GM12875 (cell line): ENCODE results near the gene CCDC15.

Source experiments
- H3K4me3 ChIP-seq: one replicate; pipeline ENCODE4 v1.5.1; 2011; ENCODE audit warnings: low read depth, low read length, control low read depth
- TF ChIP-seq, protein P1 (sequence below): IDR thresholded peaks from 2 replicates; pipeline ENCODE4 v1.5.1; 2011; ENCODE audit warnings: low read depth, mild to moderate bottlenecking, control low read depth, inconsistent platforms, low read length, moderate library complexity, borderline replicate concordance; ENCODE audit not compliant: insufficient read depth

CCDC15 gene, protein sequence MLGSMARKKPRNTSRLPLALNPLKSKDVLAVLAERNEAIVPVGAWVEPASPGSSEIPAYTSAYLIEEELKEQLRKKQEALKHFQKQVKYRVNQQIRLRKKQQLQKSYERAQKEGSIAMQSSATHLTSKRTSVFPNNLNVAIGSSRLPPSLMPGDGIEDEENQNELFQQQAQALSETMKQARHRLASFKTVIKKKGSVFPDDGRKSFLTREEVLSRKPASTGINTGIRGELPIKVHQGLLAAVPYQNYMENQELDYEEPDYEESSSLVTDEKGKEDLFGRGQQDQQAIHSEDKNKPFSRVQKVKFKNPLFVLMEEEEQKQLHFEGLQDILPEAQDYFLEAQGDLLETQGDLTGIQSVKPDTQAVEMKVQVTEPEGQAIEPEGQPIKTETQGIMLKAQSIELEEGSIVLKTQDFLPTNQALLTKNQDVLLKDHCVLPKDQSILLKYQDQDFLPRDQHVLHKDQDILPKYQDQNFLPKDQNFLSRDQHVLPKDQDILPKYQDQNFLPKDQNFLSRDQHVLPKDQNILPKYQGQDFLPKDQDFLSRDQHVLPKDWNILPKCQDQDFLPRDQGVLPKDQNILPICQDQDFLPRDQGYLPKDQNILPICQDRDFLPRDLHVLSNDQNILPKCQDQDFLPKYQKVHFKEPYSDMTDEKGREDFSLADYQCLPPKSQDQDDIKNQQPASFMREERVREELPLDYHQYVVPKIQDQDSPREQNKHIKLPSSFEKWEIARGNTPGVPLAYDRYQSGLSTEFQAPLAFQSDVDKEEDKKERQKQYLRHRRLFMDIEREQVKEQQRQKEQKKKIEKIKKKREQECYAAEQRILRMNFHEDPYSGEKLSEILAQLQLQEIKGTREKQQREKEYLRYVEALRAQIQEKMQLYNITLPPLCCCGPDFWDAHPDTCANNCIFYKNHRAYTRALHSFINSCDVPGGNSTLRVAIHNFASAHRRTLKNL

GRCh38 chr11:124953753-124954589 lies at the start of gene CCDC15:
CCDC15 (plus strand) TSS chr11:124954202; CDS start chr11:124954733, 531 bp downstream.
- TF ChIP-seq, protein P1, sequence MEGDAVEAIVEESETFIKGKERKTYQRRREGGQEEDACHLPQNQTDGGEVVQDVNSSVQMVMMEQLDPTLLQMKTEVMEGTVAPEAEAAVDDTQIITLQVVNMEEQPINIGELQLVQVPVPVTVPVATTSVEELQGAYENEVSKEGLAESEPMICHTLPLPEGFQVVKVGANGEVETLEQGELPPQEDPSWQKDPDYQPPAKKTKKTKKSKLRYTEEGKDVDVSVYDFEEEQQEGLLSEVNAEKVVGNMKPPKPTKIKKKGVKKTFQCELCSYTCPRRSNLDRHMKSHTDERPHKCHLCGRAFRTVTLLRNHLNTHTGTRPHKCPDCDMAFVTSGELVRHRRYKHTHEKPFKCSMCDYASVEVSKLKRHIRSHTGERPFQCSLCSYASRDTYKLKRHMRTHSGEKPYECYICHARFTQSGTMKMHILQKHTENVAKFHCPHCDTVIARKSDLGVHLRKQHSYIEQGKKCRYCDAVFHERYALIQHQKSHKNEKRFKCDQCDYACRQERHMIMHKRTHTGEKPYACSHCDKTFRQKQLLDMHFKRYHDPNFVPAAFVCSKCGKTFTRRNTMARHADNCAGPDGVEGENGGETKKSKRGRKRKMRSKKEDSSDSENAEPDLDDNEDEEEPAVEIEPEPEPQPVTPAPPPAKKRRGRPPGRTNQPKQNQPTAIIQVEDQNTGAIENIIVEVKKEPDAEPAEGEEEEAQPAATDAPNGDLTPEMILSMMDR, result no peak
- peak within 1 kb of the TSS; percentile 51 for H3K4me3 ChIP-seq

DNA sequence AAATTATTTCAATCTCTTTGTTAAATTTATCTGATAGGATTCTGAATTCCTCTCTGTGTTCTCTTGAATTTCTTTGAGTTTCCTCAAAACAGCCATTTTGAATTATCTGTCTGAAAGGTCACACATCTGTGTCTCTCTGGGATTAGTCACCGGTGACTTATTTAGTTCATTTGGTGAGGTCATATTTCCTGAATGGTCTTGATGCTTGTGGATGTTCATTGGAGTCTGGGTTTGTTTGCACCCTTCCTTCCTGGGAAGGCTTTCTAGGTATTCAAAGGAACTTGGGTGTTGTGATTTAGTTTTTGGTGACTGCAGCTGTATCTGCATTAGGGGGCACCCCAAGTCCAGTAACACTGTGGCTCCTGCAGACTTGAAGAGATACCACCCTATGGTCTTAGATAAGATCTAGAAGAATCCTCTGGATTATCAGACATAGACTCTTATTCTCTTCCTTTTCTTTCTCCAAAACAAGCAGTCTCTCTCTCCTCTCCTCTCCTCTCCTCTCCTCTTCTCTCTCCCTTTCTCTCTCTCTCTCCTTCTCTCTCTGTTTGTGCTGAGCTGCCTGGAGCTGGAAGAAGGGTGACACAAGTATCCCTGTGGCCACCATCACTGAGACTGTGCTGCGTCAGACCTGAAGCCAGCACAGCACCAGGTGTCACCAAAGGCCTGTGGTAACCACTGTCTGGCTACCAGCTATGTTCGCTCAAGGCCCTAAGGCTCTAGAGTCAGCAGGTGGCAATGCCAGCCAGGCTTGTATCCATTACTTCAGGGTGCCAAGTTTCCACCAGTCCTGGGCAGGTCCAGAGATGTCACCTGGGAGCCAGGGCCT lies 38.2 kb upstream of the CCDC15 start:
- no peak overlapping the region for H3K4me3 ChIP-seq
- TF ChIP-seq, protein P1, result no peak

DNA sequence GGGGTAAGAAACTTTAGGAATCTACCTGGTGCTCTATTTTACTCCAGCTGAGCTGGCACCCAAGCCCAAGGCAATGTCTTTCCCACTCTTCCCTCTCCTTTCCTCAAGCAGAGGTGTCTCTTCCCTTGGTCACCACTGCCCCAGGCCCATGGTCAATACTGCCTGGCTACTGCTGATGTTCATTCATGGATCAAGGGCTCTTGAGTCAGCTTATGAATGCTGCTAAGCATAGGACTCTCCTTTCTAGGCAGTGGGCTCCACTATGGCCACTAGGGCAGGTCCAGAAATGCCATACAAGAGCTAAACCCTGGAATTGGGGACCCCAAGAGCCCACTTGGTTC lies 37.7 kb upstream of the CCDC15 start:
- TF ChIP-seq, protein P1, result no peak
- H3K4me3 ChIP-seq, result no peak overlapping the region

GRCh38 chr11:124917115-124917637 lies 36.8 kb upstream of the CCDC15 start:
- H3K4me3 ChIP-seq, result no peak overlapping the region
- TF ChIP-seq, protein P1, result no peak

DNA sequence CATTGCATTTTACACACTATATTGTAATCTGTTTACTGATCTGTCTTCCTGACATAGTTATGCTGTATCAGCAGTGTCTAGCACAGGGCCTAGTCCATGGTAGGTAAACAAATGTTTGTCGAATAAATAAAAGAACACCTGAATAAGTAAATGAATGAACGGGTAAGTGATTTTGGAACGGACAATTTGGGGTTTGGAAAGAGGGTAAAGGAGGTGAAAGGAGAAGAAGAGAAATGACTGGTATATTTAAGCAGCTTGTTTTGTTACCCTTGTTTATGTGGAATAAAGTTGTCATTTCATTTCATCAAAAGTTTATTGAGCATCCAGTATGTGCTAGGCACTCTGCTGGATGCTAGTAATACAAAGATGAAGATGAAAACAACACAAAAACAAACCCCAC lies 35.1 kb upstream of the CCDC15 start, which contains the start of gene HEPN1:
HEPN1 (plus strand) TSS at position 301 of the 400 bp plus-strand sequence.
- TF ChIP-seq, protein P1, result no peak
- no peak within 1 kb of the TSS for H3K4me3 ChIP-seq

DNA sequence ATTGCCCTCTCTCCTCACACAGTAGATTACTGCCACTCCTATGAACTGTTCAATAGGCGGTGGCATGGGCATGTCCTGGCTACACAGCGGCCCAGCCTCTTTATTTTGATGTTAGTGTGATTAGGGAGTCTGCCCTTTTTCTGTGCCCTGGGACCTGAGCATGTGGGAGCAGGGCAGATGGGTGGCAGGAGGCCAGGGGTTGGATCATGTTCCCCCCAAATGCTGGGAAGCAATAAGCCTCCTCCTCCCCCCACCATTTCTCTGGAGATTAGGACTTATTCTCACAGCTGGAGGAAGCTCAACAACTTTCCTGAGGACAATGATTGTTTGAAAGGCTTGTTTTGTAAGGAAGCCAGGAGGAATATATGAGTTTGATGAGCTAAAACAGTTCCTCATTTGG lies 34.1 kb upstream of the CCDC15 start:
- TF ChIP-seq, protein P1, result no peak
- H3K4me3 ChIP-seq, result no peak overlapping the region
